ENCODE measurements around the gene CACNB2.

- TF ChIP-seq CTCF (IDR thresholded peaks at IDR 0.05): no peak
- no peak for TF ChIP-seq POLR2A (IDR thresholded peaks at IDR 0.05)
These were observed 357.7 kb downstream of the CACNB2 start for GRCh38 chr10:18497806-18498369.
